ENCODE results near the gene FAM83E.

Gene FAM83E

GRCh38 chr19:48623556-48624066, 8.7 kb upstream of the FAM83E start:
- Histone ChIP-seq H3K27ac (peak overlapping the region; percentile 56), H3K4me3 (ENCODE audit: low read depth, low read length) (peak overlapping the region; percentile 43), H3K27me3 (replicated peaks) (no peaks in the 10 kb centered on the region), H3K36me3 (replicated peaks) (no peaks in the 10 kb centered on the region)
- no peak for DNase-seq
- in situ Hi-C loops (cut with HindIII; ENCODE audit: low pct_ligation_motif_present, low sequenced_read_pairs), result no loop called here
- TF ChIP-seq CTCF (IDR thresholded peaks at IDR 0.05; ENCODE audit: low read depth, low read length, missing control alignments), result no peak

DNA sequence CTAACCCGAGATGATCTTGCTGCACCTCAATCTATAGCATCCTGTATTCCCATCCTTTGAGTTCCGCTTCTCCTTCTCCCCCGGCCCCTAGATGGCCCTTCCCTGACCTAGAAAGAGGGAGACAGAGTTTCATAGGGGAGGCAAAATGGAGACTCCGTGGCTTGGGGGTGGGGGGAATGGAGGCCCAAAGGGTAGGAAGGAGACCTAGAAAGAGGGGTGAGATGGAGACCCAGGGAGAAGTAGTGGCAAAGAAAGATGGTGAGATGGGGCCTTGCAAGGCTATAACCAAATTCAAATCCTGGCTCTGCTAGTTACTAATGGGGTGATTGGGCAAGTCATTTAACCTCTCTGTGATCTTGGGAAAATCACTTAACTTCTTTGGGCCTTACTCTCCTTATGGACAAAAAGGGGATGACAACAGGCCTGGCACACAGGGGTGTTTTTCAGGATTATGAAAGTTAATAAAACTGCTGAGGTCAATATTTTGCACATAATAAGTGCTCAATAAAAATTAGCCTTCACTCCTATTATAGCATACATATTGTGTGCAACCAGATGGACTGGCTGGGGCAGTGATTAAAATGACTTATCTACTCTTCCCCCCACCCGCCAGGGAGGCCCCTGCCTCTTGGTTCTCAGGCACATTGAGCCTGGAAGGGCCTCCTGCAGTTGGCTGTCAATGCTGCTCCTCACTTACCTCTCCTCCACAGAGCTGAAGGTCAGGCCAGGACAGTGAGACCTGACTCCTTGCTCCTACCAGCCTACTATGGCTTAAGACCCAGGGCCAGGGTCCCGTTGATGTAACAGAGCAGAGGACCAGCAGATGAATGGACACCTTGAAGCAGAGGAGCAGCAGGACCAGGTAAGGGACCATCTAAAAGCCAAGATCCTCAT, 5.1 kb upstream of the FAM83E start:
- in situ Hi-C loops (cut with HindIII; ENCODE audit: low pct_ligation_motif_present, low sequenced_read_pairs), result no loop called here
- no peaks in the 10 kb centered on the region for H3K27me3 ChIP-seq (replicated peaks)

DNA sequence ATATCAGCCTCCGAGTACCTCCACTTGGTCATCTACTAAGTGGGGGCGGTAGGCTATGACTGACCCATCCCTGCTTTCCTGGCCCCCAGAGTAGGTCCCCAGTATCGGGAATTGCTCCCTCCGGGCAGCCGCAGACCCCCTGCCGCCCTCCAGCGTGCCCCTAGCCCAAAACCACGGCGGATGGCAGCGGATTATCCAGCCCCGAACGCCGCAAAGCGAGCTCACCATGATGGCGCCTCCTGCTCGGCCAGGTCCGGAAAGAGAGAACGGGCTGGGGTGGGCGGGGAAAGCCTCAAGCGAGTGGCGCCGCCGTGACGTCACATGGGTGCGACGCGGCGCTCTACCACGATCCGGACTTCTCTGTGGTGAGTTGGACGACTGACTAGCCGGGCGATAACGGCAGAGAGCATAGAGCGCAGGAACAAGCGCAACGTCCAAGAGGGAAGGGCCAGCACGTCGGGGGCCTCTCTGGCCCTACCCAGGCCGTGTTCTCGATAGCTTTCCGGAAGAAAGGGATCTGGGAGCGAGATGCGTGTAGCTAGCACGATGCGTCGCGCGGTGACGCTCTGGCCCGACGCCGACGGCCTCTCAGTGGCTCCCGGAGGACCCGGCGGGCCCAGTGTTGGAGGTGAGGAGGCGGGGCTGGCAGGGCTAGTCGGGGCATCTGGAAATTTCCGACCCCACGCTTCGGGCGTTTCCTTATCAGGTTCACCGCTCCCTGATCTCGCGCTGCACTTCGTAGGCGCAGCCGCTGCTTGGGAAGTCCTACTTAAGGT, 4.2 kb upstream of the FAM83E start, which contains the start of the genes RPL18 and SPHK2:
RPL18 (minus strand) TSS at position 263 of the 776 bp plus-strand sequence; CDS start at position 228, 35 bp downstream.
SPHK2 (plus strand) TSS at position 591 of the 776 bp plus-strand sequence. CDS start 1,009 bp downstream, outside the sequence.
- Histone ChIP-seq H3K4me3 (ENCODE audit: low read depth, low read length) (peak within 1 kb of the TSS; percentile 98), H3K27me3 (replicated peaks) (no peaks in the 10 kb centered on the region), H3K36me3 (replicated peaks) (peaks cover 32% of the 10 kb centered on the region), H3K27ac (peak within 1 kb of the TSS; percentile 72)
- in situ Hi-C loops (cut with HindIII; ENCODE audit: low pct_ligation_motif_present, low sequenced_read_pairs), result no loop called here
- no peak for TF ChIP-seq CTCF (IDR thresholded peaks at IDR 0.05; ENCODE audit: low read depth, low read length, missing control alignments)
- peak; percentile 100 for DNase-seq

More for the DNA sequence above, 5.1 kb upstream of the FAM83E start:
- peak; percentile 11 for TF ChIP-seq CTCF (IDR thresholded peaks at IDR 0.05; ENCODE audit: low read depth, low read length, missing control alignments)
- DNase-seq, result no peak
- Histone ChIP-seq H3K27ac (peak overlapping the region; percentile 72), H3K4me3 (ENCODE audit: low read depth, low read length) (peak overlapping the region; percentile 98), H3K36me3 (replicated peaks) (peaks cover 28% of the 10 kb centered on the region)

DNA sequence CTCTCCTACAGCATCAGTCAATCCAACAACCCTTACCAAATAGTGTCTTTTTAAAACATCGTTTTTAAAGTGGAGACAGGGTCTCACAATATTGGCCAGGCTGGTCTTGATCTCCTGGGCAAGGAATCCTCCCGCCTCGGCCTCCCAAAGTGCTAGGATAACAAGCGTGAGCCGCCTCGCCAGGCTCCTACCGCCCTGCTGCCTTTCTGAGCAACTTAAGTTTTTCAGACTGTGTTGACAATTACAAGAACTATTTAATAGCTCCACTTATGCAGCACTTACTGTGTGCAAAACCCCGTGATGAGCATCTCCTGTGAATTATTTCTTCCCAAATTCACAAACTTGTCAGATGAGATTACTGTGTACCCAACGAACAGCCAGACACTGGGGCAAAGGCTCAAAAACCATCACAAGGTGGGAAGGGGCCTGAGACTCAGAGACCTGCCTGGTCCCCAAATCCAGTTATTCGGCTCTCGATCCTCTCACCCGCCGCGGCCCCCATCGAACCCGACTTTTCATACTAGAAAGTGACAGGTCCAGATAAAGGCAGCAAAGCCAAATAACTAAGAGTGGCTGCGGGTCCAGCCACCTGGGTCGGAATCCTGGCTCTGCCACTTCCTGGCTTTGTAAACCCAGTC, 3.5 kb upstream of the FAM83E start:
- no peak for TF ChIP-seq CTCF (IDR thresholded peaks at IDR 0.05; ENCODE audit: low read depth, low read length, missing control alignments)
- Histone ChIP-seq H3K27me3 (replicated peaks) (no peaks in the 10 kb centered on the region), H3K27ac (peak overlapping the region; percentile 72), H3K4me3 (ENCODE audit: low read depth, low read length) (peak overlapping the region; percentile 98), H3K36me3 (replicated peaks) (peaks cover 32% of the 10 kb centered on the region)
- in situ Hi-C loops (cut with HindIII; ENCODE audit: low pct_ligation_motif_present, low sequenced_read_pairs), result no loop called here
- DNase-seq, result no peak

DNA sequence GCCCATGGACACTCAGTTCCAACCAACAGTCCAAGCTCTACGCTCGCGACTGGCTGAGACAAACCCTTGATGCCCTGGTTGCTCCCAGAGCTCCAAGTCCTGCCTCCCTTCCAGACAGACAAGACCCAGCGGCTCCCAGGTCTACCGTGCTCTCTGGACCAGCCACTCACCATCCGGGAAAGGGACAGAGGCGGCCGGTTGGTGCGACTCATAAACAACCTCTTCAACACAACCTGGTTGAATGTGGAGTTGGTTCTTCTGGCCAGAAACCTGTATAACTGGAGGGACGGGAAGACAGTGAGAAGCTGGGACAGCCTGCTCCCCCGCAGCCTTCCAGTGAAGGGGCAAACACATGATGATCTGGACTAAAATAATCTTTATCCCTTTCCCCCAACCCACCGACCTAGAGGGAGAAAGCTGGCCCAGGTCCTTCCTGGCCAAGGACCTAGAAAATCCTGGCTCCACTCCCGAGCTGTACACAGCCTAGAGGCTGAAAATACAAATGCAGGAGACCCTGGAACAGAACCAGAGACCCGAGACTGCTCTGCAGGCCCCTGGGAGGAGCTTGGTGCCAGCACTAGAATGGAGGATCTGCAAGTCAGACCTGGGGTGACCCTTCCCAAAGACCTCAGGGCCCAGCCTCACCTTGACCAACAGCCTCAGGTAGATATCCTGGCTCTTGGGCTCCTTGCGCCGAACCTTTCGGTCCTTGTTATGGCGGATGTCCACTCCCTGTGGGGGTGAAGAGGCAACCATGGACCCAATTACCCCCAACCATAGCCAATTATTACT, 2.5 kb upstream of the FAM83E start:
- Histone ChIP-seq H3K27ac (peak overlapping the region; percentile 72), H3K4me3 (ENCODE audit: low read depth, low read length) (peak overlapping the region; percentile 98), H3K27me3 (replicated peaks) (no peaks in the 10 kb centered on the region), H3K36me3 (replicated peaks) (peaks cover 32% of the 10 kb centered on the region)
- in situ Hi-C loops (cut with HindIII; ENCODE audit: low pct_ligation_motif_present, low sequenced_read_pairs), result no loop called here
- TF ChIP-seq CTCF (IDR thresholded peaks at IDR 0.05; ENCODE audit: low read depth, low read length, missing control alignments), result no peak
- DNase-seq, result no peak

Measured in brain microvascular endothelial cell (primary cell).